NCI-H2196 (cell line): ENCODE measurements around the gene PTPRD.
"Not testable (repeated sequence)": the region's sequence is repeated elsewhere in the genome, so short reads cannot be mapped to it uniquely, and the experiment has no call there.

Experiments used
- DNase-seq: peaks from one replicate; lab custom pipeline; 2025; ENCODE audit not compliant: unreplicated experiment; lab: John Stamatoyannopoulos, UW

PTPRD gene

DNA sequence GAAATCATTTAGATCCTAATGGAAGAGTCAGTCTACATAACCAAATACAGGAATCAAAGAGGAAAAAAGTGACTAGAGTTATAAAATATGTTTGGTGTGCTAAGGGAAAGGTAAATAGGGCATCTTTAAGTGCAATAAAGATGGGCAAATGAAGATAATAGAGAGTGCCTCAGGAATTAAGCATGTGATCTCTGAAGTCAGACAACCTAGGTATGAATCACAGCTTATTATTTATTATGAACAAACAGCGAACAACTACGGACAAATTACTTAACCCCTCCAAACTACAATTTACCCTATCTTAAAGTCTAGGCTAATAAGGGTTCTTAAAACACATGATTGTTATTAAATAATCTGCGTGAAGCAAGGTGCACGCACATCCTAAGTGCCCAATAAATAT is 1903.1 kb downstream of the PTPRD start:
- no peak for DNase-seq

DNA sequence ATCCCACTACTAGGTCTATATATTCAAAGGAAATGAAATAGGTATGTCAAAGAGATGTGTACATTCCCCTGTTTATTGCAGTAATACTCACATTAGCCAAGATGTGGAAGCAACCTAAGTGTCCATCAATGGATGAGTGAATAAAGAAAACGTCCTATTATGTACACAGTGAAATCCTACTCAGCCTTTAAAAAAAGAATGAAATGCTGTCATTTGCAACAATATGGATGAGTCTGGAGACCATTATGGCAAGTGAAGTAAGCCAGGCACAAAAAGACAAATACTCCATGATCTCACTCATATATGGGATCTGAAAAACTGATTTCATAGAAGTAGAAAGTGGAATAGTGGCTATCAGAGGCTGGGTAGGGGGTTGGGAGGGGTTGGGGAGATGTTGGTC is 1904.1 kb downstream of the PTPRD start:
- DNase-seq, result no peak

DNA sequence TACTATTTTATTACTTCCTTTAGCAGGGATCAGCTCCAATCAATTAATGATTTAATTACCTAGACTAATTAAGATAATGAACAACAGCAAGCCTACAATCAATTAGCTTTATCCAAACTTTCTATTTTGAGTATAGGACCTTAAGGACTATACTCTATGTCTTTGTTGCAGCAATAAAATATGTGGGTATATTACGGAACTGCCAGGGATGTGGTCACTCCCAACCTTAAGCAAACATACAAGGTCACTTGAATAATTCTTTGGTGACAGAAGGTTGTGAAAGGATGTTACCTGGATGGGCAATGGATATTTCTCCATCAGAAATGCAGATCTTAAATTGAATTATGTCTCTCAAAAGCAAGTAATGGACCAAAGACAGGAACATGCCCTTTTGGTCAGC is 1905.8 kb downstream of the PTPRD start:
- no peak for DNase-seq

DNA sequence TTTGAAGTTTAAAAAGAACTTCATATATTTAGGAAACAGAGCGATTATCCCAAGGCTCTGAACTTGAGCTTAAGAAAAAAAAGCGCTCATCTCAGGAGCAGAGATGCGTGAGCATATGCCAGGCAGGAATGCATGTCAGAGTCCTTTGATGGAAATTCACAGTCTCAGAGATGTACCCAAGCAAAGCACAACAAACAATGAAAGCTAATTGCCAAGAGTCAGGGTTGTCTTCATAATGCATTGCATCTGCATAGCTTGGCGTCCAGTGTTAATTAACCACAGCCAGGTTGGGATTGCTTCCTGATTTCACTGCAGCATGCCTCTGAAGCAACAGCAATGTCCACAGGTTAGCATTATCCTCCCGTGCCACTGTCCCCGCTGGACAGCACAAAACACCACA is 1906.3 kb downstream of the PTPRD start:
- DNase-seq, result no peak

DNA sequence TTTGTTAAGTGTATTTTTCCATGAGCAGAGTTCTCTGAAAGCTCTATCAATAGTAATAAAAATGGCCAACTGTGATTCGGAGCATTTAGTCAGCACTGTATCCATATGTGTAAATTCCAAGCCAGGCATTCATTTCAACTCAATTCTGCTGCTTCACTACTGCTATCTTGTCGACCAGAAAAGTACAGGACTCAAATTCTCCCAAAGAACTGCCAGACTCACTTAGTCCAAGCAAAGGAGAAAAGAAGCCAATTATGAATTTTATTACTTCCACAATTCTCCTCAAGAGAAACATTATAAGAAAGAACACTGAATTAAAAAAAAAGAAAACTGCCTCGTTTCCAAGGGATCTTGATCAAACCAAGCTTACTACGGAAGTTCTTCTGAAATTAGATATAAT is 1906.9 kb downstream of the PTPRD start:
- no peak for DNase-seq

DNA sequence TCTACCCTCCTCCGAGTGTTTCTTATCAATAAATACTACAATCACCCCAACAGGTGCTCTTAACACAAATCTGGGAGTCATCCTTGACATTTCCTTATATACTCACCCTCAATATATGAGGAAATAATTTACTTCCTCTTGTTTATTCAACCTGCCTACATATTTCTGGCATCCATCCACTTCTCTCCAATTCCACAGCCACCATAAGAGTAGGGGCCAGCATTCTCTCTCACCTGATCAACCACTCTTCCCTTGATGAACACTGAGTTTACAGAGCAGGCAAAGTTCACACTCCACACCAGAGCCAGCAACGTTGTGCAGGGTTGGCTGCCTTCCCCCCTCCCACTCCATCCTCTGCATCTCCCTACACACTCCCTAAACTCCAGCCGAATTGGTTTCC is 1908.9 kb downstream of the PTPRD start:
- DNase-seq, result no peak

DNA sequence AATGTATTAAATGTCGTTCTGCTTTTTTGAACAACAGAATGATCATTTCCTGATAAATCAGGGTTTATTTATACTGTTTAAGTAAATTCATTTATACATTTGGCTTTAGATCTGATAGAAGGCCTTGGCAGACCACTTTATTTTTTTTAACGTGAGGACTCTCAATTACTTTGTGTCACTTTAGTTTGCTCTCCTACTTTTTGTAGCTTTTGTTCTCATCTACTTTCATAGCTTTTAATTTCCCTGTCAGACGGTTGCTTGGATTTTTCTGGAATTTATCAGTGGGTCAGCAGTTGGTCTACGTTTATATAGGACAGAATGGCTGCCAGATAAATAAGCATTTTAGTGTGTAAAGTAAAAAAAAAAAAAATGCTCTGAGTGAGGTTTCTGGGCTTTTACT is 1910.9 kb downstream of the PTPRD start:
- DNase-seq, result no peak

DNA sequence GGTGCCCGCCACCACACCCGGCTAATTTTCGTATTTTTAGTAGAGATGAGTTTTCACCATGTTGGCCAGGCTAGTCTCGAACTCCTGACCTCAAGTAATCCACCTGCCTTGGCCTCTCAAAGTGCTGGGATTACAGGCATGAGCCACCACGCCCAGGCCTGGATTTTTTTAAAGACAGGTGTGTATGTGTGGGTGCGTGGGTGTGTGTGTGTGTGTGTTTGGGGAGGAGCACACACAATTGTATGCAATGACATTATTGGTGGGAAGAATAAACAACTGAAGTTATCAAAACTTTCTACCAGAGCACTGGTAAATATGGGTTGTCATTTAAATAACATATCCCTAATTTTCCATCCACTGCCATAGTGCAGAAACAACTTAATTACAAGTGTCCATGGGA is 1915.2 kb downstream of the PTPRD start:
- DNase-seq, result not testable (repeated sequence)

DNA sequence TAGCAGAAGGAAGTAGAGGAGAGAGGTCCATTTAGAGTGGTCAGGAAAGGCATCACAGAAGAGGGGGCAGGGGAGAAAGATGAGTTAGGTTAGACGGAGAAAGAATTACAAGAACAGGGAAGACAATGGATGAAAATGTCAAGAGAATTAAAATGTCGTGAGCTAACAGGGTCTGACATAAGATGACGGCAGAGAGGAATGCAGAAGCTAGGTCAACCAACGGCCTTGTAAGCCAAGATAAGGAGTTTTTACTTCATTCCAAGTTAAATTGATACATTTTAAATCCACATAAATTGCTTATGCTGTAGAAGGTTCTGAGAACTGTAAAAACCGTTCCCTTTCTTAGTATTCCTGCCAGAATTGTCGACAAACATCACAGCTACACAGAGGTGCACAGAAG is 1916.3 kb downstream of the PTPRD start:
- DNase-seq, result no peak

DNA sequence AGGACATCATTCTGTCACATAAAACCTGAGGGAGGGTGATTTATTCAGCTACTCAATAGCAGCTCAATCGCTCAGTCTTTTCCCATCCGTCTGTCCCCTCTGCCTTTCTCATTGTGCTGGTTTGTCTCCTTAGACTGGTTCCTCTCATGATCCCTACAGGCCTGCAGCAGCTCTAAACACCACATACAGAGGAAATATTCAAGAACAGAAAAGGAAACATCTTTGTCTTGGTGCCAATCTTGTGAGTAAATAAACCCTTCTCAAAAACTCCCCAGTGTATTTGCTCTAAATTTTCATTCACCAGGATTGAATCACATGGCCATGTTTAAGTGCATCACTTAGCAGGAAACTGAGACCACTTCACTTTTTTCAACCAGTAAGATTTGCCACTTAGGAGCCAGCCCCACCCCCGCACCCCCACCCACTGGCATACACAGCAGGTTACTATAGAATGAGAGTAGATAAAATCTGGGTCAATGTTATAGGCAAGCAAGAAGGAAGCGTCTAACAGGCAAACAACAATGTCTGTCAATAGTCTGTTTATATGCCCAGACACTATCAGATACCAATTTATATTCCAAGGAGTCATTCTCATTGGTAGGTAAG is 1917.7 kb downstream of the PTPRD start:
- no peak for DNase-seq

DNA sequence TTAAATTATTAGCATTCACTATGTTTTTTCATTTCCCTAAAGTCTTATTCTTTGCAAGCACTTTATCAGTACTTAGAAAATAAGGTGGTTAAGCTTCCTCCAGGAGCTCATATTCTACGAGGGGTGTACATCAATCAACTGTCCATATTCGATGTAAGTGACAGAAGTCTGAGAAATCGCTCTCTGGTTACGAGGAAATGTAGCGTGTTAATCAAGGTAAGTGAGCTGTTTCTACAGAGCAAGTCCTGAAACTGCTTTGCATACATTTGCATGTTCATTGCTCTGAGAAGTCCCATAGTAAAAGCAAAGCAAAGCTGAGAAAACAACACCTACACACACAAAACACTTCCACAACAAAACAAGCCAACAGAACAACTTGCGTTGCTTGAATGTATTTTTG is 1919.3 kb downstream of the PTPRD start:
- DNase-seq, result no peak

DNA sequence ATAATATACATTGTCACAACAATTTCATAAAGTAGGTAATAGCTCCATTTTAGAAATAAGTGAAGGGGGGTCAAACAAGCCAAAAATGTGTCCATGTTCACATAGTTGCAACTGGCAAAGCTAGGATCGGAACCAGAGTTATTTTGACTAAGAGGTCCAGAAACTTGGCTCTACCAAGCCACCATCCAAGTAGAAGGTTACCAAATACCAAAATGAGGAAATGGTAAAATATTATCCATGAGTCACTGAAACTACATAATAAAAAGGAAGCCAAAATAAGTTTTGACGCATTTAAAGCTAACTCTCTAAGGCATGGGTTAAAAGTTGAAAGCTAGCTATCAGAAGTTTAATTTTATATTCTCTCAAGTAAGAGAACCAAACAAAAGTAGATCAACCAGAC is 1926.3 kb downstream of the PTPRD start:
- DNase-seq, result no peak

DNA sequence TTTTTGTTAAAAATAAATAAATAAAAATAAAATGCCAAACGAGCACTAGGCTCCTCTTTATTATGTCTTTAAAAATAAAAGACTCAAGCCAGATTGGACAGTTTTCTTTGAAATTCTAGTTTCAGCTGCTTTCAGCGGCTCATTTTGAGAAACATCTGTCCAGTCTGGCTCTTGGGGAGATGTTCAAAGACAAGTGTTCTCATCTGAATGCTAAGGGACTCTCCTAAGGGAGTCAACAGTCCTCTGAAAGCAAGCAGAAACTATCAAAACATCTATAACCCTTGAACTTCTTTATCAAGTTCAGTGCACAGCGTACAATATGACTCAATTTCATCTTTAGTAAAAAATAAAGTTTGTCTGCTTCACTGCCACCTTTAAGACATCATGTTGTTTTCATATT is 1927.0 kb downstream of the PTPRD start:
- DNase-seq, result no peak

DNA sequence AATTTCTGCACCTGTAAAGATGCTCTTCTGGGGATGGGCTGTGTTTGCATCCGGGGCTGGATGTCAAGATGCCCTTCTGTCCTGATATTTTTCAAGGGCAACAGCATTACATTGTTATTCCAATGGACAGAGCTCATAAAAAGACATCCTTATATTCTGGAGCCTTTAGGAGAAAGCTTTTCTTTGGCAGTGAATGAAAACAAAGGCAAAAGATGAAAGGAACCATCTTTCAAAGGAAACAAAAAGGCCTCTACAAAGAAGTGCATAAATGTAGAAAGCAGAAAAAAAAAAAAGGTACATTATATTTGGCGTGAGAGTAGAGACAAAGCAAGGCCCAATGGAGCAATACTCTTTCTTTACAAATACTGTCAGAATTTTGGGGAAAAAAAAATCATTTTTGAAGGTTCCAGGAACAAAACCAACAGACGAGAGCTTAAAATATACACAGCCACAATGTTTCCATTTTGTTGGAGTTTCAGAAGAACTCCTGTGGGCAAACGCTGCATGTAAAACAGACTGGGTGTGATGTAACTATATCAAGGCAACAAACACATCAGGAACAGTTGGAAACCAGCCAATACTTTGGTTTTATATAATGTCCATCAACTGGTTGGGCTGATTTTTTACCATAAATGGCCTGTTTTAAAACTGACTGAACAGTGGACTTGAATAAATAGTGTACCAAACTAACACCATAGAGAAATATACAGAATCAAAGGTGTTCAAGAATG is 1927.7 kb downstream of the PTPRD start:
- DNase-seq, result no peak

DNA sequence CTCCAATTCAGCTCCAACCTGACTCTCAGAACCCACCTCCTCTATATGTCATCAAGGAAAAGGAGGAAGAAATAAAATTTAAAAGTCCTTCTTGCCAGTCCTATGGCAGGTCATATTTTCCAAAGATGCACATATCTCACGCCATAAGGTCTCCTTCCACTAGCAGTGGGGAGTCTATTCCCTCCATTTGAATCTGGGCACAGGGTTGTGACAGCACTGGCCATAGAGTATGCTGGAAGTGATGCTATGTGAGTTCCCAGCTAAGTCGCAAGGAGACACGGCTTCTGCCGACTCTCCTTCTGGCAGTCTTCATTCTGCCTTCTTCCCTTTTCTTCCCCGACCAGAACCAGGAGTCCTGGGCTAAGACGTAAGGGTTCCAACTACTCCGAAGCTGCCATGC is 1929.3 kb downstream of the PTPRD start:
- DNase-seq, result no peak

DNA sequence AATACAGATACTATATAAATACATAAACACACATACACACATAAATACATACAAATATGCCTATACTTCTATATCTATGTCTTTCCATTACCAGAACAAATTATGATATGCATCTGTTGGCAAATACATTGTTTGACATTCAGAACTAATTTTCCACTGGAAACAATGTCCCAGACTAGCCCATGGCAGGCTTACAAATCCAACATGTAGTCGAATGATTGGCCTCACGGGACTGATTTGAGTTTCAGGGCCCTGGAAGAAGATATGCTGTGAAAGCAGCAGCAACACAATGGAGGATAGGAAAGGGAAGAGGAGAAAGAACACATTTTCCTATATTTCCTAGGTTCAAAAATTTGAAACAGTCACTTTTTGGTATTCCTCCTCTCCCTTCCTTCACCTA is 1932.1 kb downstream of the PTPRD start:
- no peak for DNase-seq

DNA sequence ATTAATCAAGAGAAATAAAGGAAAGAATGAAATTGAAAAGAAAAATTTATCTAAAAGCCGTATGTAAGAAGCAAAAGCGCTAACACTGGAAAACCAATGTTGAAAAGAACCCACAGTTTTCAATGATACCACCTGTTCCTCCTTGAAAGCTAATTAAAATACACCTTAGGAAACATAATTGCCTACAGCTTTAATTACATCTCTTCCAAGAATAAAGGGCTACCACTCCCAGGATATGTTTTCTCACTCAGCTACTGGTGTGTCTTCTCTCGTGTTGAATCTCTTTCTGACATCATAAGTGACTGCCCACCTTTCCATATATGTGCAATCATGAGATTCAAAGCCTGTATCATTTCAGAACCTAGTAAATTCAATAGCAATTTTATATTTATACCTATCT is 1932.6 kb downstream of the PTPRD start:
- no peak for DNase-seq

DNA sequence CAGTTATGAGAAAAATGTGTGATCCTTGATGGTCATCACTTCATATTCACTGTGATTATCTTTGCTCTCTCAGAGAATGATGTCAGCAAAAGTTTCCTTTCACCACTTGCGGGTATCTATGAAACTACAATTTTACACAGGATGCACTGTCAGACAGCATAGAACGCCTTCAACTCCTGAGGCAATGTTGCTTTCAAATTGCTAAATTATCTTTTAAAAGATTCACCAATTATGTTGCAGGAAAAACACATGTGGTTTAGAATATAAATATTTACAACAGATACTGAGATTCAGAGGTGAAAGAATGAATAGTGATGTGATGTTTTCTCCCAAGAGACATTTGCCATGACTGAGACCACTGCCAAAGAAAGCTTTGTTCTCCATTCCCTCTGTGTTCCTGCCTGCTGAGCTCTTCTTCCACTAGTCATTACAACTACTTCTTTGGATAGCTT is 1933.4 kb downstream of the PTPRD start:
- no peak for DNase-seq

DNA sequence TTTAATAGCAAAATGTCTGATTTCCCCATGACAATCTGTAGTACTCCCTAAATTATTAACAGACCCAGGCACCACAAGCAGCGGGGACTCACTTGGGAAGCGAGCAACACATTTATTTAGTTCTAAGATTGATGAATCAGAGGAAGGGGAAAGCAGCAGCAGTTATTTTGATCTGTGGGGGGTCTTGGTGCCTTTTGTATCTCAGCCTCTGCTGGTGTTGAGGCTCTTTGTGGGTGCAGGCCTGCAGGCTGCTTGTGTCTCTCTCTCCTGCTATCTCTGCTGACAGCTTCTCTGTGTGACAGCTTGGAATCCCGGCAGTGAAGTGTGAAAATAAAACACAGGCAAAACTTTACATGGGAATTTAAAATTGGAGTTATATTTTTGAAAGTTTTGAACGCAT is 1935.1 kb downstream of the PTPRD start:
- no peak for DNase-seq

DNA sequence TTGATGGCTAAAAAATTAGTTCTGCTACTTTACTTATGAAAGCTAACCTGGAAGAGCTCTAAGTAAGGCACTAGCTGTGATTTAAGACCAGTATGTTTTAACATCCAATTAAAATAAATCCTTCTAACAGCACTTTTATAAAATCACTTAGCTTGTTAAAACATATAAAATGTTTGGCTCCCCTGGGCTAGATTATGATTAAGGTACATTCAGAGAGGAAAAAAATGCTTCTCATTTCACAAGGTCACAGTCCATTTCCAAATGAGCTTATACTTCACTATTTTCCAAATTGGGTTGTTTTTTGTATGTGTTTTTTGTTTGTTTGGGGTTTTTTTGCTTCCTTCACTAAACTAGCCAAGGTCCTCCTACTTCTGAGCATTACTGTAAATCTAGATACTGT is 1938.3 kb downstream of the PTPRD start:
- DNase-seq, result no peak

DNA sequence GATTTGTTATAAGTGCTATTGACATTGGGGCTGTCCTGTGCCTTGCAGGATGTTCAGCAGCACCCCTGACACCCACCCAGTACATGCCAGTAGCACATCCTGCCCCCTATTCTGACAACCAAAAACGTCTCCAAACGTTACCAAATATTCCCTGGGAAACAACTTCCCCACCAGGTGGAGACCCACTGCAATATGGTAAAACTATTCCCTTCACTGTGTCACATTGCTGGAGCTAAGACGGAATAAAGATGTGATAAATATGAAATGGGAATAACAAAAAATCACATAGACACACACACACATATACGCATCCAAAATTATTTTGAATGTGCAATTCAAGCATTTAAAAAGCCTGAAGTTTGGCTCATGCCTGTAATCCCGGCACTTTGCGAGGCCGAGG is 1939.0 kb downstream of the PTPRD start:
- DNase-seq, result no peak

DNA sequence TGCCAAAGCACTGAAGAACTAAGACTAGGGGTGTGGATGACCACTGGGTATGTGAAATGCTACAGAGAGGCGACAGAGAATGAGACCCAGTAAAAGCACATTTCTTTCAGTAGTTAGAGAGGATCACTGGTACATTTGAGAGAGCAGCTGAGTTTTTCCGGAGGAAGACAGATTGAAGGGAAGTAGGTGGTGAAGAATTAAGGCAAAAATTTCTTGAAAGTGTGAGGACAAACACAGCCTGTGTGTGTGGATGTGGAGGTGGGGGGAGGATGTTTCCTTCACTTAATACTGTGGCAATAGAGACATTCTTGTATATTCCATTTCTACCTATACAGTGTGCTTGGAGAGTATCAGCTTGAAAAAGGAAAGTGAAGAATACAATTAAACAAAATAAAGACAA is 1942.1 kb downstream of the PTPRD start:
- no peak for DNase-seq

DNA sequence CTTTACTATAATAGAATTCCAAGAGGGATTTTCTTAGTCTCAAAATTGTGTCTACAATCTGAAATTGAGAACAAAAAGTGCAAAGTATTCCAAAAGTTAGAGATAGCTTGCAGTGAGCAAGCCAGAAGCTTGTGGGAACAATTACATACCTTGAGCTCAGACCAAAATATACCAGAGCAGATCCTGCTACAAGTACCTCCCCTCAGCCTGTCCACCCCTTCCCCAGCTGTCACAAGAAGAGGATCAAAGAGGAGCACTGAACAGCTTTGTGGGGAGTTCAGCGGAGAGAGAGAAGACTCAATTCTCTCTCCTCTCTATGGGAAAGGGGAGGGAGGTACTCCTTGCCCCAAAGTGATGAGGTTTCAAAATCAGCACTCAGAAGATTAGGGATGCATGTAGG is 1944.1 kb downstream of the PTPRD start:
- no peak for DNase-seq
